ENCODE data around the gene CEMIP.

The CEMIP gene, protein sequence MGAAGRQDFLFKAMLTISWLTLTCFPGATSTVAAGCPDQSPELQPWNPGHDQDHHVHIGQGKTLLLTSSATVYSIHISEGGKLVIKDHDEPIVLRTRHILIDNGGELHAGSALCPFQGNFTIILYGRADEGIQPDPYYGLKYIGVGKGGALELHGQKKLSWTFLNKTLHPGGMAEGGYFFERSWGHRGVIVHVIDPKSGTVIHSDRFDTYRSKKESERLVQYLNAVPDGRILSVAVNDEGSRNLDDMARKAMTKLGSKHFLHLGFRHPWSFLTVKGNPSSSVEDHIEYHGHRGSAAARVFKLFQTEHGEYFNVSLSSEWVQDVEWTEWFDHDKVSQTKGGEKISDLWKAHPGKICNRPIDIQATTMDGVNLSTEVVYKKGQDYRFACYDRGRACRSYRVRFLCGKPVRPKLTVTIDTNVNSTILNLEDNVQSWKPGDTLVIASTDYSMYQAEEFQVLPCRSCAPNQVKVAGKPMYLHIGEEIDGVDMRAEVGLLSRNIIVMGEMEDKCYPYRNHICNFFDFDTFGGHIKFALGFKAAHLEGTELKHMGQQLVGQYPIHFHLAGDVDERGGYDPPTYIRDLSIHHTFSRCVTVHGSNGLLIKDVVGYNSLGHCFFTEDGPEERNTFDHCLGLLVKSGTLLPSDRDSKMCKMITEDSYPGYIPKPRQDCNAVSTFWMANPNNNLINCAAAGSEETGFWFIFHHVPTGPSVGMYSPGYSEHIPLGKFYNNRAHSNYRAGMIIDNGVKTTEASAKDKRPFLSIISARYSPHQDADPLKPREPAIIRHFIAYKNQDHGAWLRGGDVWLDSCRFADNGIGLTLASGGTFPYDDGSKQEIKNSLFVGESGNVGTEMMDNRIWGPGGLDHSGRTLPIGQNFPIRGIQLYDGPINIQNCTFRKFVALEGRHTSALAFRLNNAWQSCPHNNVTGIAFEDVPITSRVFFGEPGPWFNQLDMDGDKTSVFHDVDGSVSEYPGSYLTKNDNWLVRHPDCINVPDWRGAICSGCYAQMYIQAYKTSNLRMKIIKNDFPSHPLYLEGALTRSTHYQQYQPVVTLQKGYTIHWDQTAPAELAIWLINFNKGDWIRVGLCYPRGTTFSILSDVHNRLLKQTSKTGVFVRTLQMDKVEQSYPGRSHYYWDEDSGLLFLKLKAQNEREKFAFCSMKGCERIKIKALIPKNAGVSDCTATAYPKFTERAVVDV (N-terminal part only)

DNA sequence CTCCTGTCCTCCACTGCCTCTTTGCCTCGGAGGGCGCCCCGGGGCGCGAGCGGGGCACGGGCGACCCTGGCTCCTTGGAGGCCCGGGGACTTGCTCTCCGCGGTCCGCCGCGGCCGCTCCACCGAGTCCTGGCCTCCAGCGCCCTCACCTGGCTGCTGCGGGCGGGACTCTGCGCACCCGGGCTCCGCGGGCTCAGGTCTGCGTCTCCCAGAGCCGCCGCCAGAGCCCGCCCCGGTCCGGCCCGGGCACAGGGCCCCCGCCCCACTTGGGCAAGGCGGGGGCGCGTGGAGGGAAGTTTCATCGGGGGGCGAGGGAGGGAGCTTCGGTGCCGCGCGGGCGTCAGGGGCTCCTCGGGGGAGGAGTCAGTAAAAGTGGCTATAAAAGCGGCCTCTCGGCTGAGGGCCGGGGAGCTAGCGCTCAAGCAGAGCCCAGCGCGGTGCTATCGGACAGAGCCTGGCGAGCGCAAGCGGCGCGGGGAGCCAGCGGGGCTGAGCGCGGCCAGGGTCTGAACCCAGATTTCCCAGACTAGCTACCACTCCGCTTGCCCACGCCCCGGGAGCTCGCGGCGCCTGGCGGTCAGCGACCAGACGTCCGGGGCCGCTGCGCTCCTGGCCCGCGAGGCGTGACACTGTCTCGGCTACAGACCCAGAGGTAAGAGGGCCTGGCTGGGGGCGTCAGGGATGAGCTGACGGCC is at the start of gene CEMIP:
Gene CEMIP, plus strand, starts transcription at position 407 of the 694 bp plus-strand sequence. CDS start 94,510 bp downstream, outside the sequence.
- DNase-seq = peak; percentile 14

DNA sequence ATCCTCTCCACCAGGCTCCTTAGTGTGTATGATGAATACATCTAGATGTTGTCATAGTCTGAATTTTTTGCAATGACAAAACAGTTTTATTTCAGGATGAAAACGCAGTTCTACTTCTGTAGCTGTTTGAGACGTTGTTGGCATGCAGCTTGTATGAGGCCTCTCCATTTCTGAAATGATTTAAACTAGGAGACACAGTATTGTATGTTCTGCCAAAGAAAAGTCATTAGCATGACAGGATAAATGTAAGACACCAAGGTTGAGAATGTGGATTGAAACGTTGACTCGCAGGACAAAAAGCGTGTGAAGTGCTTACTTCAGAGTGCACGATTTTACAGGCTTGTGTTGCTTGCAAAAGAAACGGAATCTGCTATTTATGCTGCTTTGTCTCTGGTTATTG is 48.8 kb upstream of the CEMIP start:
- DNase-seq = no peak

DNA sequence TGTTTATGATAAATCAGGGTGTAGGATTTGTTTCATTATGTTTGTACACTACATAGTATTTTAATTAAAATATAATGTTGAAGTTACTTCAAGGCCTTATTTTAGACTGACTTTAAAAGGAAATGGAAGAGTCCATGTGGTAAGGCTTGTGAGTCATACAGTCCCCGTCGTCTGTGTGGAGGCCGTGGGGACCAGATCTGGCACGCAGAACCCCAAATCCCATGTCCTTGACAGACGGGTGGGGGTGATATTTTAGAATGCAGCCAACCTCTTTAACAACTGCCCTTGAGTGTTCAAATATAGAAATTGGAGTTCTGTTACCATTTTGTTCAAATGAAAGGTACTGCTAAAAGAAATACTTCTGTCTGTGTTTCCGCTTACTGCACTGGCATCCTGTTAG is 48.2 kb upstream of the CEMIP start:
- no peak for DNase-seq

DNA sequence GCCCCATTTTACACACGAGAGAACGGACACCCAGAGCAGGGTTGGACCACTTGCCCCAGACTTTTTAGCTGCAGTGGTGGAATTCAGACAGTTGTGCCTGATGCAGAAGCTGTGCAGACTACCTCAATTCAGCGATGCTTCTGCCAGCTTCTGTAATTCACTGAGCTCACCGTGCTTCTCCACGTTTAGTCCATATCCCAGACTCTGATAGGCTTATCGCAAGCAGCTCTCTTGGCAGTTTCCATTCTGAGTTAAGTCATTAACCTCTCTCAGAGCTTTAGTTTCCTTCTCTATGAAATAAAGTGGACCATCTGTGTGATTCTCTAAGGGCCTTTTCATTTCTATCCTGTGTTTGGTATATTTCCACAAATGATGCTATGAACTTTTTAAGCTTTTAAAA is 47.0 kb upstream of the CEMIP start:
- DNase-seq = no peak

DNA sequence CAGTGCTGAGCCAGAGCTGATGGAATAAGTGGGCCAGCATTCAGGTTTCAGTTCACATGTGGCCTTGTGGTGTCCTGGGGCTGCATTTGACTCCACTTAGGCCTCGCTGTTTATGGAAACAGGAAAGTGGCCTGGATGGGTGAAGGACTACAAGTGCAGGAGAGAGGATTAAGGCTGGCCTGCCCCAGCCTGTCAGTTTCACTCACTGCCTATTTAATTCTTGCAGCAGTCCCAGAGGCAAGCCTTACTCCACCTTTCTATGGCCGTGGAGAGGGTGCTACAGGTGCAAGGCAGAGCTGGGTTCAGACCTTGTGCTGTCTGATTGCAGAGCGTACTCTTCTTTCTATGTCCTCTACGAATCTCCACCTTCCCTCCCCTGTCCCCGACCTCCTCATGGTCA is 46.4 kb upstream of the CEMIP start:
- DNase-seq = no peak

DNA sequence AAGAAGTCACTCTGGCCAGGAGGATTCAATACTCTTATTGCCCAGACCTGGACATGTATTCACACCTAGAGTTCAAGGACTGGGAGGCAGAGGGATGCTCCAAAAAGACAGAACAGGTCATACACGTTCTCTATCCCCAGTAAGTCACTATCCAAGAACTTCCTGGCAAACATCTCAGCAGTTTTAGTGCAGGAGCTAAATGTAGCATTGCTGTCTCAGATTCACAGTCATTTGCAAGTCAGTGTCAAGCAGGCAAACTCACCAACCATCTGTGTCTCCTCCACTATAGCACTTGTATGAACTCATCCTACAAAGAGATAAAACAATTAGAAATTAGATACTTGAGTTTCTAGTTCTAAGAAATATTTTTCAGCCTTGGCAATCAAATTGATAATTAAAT is 45.7 kb upstream of the CEMIP start:
- DNase-seq = no peak

DNA sequence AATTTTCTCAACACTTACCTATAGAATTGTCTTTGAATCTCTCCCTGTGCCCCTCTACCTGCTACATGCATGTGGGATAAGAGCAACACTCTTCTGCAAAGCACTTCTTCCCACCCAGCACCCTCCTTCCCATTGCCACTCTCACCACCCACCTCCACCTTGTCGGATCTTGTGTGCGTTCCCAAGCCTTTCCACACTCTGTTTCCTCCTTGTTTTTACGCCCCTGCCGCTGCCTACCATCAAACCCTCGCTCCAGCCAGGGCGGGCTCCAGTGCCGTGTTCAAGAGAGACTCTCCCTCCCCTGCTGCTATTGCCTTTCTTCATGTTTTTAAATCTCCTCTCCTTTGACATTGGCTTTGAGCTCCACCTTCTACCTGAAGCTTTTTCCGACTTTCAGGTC is 43.8 kb upstream of the CEMIP start:
- no peak for DNase-seq

DNA sequence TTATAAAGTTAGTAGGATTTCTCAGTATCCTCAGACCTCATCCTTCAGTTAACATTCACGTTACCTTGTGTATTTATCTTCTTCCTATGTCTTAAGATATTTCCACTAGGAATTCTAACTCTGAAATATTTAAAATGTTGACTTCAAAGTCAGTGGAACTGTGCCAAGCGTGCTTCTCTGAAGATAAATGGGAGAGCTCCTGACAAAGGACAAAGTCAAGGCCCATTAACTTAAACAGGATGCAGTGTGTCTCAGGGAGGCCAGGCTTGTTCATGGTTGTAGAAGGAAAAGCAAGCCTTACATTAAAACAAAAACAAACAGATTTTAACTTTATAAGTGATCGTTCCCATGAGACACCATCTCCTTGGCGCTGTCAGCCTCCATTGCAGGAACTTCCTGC is 42.6 kb upstream of the CEMIP start:
- no peak for DNase-seq

DNA sequence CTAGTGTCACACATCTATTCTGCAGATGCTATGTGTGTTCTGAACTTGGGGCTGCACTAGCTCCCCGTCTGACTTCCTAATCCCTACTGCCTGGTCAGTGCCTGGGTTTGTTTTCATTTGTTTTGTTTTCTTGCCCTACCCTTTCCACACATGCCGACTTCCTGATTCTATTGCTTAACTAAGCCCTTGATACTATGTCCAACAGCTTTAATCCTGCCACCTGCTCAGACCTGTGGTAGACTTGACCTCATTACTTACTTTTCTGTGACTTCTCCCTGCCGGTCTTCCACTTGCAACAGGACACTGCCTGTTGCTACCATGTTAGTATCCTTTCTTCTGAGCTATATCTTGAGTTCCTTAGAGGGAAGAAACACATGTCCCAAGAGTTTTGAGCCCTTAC is 39.3 kb upstream of the CEMIP start:
- no peak for DNase-seq

DNA sequence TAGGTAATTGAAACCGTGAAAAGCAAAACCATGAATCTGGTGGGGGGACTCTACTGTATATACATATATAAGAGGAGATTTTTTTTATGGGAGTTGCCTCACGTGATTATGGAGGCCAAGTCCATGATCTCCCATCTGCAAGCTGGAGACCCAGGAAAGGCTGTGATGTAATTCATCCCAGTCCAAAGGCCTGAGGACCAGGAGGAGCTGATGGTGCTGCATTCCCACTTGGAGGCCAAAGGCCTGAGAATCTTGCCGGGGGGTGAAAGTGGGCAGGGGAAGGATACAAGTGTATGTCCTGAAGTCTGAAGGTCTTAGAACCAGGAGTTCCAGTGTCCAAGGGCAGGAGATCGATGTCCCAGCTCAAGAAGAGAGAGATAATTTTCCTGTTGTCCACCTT is 37.1 kb upstream of the CEMIP start:
- no peak for DNase-seq

DNA sequence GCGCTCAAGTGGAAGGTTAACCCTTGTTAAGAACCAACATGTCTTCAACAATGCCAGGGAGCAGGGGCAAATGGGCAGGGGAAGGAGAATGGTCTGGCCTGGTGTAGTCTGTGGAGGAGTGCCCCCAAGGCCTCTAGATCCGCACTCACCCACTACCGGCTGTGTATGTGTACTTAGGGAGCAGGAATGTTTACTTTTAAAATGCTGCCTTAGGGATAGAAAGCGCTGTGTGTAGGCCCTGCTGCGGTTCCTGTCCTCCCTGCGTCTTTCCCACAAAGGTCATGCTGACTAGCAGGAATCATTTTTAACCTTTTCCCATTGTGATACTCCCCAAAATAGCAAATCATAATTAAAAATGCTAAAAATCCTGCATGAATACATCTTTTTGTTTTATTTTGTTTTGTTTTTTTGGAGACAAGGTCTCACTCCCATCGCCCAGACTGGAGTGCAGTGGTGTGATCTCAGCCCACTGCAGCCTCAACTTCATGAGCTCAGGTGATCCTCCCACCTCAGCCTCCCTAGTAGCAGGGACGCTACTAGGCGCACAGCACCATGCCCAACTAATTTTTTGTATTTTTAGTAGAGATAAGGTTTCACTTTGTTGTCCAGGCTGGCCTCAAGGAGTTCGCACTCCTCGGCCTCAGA is 35.9 kb upstream of the CEMIP start:
- no peak for DNase-seq

DNA sequence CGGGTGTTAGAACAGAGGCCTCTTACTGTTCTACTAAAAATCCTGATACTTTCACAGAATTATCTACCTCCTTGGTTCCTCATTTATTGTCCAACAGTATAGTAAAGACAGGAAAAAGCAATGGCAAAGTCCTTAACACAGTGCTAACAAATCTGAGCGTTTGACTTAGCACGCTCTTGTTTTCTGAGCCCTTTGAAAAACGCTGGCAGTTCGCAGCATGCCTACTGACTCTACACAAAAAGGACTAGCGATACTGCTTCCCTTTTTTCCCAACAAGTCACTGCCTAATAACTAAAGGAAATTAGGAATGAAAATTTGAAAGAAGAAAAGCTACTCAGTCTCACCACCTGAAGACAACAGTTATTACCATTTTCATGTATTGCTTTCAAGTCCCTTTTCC is 34.8 kb upstream of the CEMIP start:
- DNase-seq = no peak

DNA sequence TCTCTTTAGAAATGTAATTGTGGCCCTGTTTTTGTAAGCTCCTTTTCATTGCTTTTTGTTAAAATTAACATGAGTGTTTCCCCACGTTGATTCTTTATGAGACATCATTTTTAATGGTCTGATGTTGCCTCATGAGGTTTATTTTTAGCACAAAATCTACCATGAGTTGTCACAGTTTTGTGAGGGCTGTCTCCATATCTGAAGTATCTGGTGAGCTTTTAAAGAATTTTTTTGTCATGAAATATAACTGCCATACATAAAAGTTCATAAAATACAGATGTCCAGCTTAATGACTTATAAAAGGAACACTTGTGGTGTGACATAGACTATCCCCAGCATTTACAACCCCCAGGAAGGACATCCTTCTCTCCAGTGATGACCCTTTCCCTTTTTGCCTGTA is 34.3 kb upstream of the CEMIP start:
- no peak for DNase-seq

DNA sequence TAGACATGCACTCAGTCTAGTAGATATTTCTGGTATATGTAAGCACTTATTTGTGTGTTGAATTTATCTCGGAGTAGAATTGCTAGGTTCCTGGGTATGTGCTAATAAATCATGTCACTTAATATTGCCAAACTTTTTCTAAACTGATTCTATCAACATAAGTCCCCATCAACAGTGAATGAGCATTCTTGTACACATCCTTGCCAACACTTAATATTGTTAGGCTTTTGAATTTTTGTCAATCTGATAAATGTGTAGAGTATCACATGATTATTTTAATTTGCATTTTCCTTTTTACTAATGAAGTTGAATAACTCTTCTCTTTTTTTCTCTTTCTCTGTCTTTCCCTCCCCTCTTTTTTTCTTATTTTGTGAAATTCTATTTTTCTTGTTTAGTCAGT is 33.3 kb upstream of the CEMIP start:
- DNase-seq = no peak

DNA sequence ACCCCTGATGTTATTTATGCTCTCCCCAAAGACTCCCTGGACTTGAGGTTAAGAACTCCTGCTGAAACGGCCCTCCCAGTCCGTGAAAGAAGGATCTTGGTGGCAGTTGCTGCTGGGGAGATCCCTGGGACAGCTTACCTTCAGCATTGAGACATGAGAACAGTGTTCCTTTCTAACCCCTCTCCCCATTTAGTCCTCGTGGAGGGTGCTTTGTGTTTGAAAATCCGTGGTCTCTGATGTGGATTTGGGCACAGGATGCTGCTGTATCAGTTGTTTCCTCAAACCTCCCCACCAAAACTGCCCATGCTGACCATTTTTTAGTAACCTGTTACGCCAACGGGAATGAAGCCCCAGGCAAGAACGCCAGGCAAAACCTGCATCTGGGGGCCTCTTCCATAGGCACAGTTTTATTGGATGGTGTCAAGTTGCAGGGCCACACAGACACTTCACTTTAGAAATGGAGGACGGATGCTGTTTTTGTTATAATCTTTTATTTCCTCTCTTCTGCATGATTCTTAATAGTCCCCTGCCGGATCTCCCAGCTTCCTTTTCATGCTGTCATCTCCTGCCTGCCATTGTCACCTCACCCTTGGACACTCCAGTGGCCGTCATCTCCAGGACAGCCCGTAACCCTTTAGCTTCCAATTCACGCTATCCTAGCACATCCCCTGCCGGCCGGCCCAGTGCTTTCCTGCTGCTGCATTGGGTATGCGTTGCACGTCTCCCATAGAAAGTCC is 31.7 kb upstream of the CEMIP start:
- DNase-seq = no peak

DNA sequence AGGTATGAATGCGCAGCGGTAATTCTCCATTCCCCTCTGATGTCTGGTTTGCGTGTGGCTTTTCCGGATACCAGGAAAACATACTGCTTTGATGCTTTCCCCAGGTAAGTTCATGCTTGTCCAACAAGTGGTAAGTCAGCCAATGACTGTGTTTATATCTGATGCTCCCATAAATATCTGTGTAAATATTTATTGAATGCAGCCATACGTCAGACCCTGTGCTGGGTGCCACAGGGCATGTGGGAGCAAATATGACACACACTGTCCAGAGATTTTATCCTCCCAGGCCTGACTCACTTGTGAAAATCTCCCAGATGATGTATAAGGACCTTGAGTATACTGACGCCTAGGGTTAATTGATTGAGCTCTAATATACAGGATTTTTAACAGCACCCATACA is 29.6 kb upstream of the CEMIP start:
- no peak for DNase-seq

DNA sequence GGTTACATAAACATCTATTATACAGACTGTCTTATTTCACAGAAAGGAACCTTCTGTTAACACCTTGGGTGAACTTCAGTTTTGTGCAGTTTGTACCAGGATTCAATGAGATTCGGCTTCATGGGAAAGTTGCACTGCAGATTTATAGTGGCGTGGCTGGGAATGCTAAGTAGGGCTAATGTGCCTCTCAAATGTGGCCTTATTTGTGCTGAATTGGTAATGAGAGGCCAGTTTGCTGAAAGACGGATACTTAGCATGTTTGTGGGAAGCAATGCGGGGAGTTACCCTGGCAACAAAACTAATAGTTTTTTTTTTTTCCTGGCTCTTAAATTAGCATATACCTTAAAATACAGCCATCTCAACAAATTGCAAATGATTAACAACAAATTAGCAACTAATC is 28.6 kb upstream of the CEMIP start:
- DNase-seq = no peak

DNA sequence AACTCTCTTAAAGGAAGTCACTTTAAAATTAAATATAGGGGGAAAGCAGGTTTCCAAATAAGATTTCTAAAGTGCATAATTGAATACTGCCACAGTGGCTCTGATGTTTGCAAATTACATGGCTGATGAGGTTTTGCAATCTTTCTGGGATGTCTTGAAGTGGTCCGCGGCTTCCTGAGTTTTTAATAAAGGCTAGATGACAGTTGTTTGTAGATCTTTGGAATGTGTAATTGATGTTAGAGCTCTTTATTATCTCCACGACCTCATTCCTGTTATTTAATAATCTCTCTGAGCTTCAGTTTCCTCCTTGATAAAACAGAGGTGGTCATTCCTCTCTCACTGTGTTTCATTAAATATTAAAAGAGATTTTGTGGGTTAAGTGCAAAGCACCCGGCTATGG is 27.0 kb upstream of the CEMIP start:
- DNase-seq = no peak

DNA sequence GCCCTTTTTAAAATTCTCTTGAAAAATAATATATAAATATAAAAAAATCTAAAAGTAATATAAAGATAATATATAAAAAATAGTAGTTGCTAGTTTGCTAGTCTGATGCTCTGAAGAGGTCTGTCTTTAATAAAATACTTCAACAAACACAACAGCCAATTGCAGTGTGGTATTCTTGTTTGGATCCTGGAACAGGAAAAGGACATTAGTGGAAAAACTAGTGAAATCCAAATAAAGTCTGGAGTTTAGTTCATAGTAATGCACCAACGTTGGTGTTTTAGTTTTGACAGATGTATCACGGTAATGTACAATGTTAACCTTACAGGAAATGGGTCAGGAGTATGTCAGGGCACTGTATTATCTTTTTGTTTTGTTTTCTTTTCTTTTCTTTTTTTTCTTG is 26.0 kb upstream of the CEMIP start:
- DNase-seq = no peak

DNA sequence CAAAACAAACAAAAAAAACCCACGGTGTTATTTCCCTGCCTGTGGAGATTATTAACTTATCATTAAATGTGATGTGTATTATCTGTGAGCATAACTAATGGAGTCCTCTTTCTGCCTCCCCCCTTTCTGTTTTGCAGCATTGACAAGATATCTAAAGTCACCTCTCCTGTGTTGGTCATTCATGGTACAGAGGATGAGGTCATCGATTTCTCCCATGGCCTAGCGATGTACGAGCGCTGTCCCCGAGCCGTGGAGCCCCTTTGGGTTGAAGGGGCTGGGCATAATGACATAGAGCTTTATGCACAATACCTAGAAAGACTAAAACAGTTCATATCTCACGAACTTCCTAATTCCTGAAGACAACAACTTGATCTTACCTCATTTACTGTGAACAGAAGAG is 25.2 kb upstream of the CEMIP start:
- no peak for DNase-seq

DNA sequence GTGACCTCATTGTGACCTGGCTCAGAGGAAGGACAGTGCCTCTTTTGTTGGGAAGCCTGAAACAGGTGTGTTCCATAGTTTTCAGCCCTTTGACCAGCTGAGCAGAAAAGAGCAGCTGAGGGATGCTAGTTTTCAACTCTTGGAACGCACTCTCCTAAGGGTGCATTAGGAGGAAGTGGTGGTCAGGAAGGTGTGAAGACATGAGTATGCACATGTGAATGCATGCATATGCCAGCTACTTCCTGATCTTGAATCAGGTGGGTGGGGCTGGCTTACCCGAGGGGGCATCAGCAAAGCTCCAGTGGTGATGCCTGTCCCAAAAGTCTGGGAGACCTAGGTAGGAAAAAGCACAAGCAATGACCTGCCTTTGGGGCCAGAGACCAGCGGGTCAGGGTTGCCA is 23.3 kb upstream of the CEMIP start:
- no peak for DNase-seq

Data from activated CD4-positive, alpha-beta T cell treated with anti-CD3 and anti-CD28 coated beads, Interleukin-2, amount 50 U/mL, for 1 hour (primary cell).